Measurements from ENCODE around the gene CYB561. TPM values are rescaled to one million over a fixed set of nuclear protein-coding genes. Genes with fewer than 3 reads are reported as not detected.
A peak's percentile ranks its signal among the peaks of the same experiment; 100 is the strongest.

The CYB561 gene
- total and polyA plus RNA-seq, 9 of the 15 experiments (the other 6 are each of a cell fraction or from before 2014, with no cell fraction given), result 4.0 to 30.8 (median 17.4) TPM

GRCh38 chr17:63446753-63447470 lies 806 bp upstream of the CYB561 start (continued):
- TF ChIP-seq MITF (IDR thresholded peaks at IDR 0.05), result no peak
- TF ChIP-seq MLLT1 (IDR thresholded peaks at IDR 0.05), result peak in 1 of 2 experiments; percentile 53; a peak in 1 of 4 replicates
- TF ChIP-seq USF1 (CRISPR knock-in tag; IDR thresholded peaks at IDR 0.05), result no peak
- no peak for TF ChIP-seq CBX5 (IDR thresholded peaks at IDR 0.05; ENCODE audit: borderline replicate concordance, low read depth)
- TF ChIP-seq JUND (IDR thresholded peaks at IDR 0.05; ENCODE audit: borderline replicate concordance, low read depth, low read length), result no peak
- TF ChIP-seq JUND (tag; IDR thresholded peaks at IDR 0.05; ENCODE audit: borderline replicate concordance, low read depth, low read length), result no peak; the same call in 2 of the 3 replicates
- no peak for TF ChIP-seq ZC3H4 (CRISPR knock-in tag; IDR thresholded peaks at IDR 0.05; ENCODE audit: borderline replicate concordance)
- TF ChIP-seq E2F4 (CRISPR knock-in tag; IDR thresholded peaks at IDR 0.05; ENCODE audit: low read depth), result no peak
- TF ChIP-seq ZNF511 (CRISPR knock-in tag; IDR thresholded peaks at IDR 0.05), result no peak; the same call in 1 of the 2 replicates
- TF ChIP-seq EGR1 (conservative IDR thresholded peaks at IDR 0.05), result peak; percentile 89
- no peak for TF ChIP-seq PRPF4 (IDR thresholded peaks at IDR 0.05; ENCODE audit: insufficient read depth, low read depth, low read length, poor library complexity, severe bottlenecking)
- TF ChIP-seq NUFIP1 (IDR thresholded peaks at IDR 0.05; ENCODE audit: partially characterized antibody), result no peak
- TF ChIP-seq NFYB (IDR thresholded peaks at IDR 0.05; ENCODE audit: extremely low read depth, insufficient read length), result no peak
- TF ChIP-seq SNIP1 (IDR thresholded peaks at IDR 0.05; ENCODE audit: low read depth), result no peak
- peak in 1 of 2 experiments; percentile 94; a peak in 2 of 4 replicates for TF ChIP-seq ETV6 (IDR thresholded peaks at IDR 0.05; ENCODE audit: borderline replicate concordance in 1 of 2, low read depth in 2 of 2, low read length in 1 of 2)
- no peak for TF ChIP-seq ETV6 (CRISPR knock-in tag; IDR thresholded peaks at IDR 0.05; ENCODE audit: borderline replicate concordance)
- 0 out of 2 replicates have a peak, but pooled peaks have one; percentile 3 for TF ChIP-seq SPI1 (IDR thresholded peaks at IDR 0.05; ENCODE audit: borderline replicate concordance, low read depth, low read length)
- TF ChIP-seq MECOM (CRISPR knock-in tag; IDR thresholded peaks at IDR 0.05), result no peak
- TF ChIP-seq POLR3A (IDR thresholded peaks at IDR 0.05; ENCODE audit: borderline replicate concordance, extremely low read depth, insufficient read depth, insufficient read length), result no peak
- no peak for TF ChIP-seq E2F1 (CRISPR knock-in tag; IDR thresholded peaks at IDR 0.05)
